Spleen (tissue), 7 donors: ENCODE data around the gene MYPN.

Source experiments
- POLR2A ChIP-seq, 3 donors: fragments of 450-650 bp; IDR thresholded peaks; one replicate each; pipeline ENCODE4 v1.5.1; 2017; ENCODE audit warnings: antibody characterized with exemption in 3 of 3, mild to moderate bottlenecking in 1 of 3
- POLR2AphosphoS5 ChIP-seq, 3 donors: sonication (generic); formaldehyde crosslinking; IDR thresholded peaks; one replicate each; pipeline ENCODE4 v1.5.1; 2017; ENCODE audit warnings: antibody characterized with exemption in 3 of 3
- TF ChIP-seq, protein P1 (sequence below), 11 experiments: fragments of 200-600 bp in 7 of 11; fragments of 450-650 bp in 4 of 11; sonication (generic) in 4 of 11; IDR thresholded peaks in 8 of 11; conservative IDR thresholded peaks in 3 of 11; 1 replicate in 7 of 11; 2 replicates in 4 of 11; pipeline versions ENCODE4 v1.4.0 to v1.8.0; 2016 to 2021; ENCODE audit warnings: antibody characterized with exemption in 11 of 11, inconsistent platforms in 4 of 11, mild to moderate bottlenecking in 1 of 11
- donor health status: DM: no; HTN: no; CAD: no; lungs with moderate emphysema.
- donor health status: DM: no; HTN: no; CAD: no.
- donor health status: DM: no; HTN: no; CAD: no.

GRCh38 chr10:68124718-68125117, 15.4 kb downstream of the MYPN start:
- TF ChIP-seq, protein P1, sequence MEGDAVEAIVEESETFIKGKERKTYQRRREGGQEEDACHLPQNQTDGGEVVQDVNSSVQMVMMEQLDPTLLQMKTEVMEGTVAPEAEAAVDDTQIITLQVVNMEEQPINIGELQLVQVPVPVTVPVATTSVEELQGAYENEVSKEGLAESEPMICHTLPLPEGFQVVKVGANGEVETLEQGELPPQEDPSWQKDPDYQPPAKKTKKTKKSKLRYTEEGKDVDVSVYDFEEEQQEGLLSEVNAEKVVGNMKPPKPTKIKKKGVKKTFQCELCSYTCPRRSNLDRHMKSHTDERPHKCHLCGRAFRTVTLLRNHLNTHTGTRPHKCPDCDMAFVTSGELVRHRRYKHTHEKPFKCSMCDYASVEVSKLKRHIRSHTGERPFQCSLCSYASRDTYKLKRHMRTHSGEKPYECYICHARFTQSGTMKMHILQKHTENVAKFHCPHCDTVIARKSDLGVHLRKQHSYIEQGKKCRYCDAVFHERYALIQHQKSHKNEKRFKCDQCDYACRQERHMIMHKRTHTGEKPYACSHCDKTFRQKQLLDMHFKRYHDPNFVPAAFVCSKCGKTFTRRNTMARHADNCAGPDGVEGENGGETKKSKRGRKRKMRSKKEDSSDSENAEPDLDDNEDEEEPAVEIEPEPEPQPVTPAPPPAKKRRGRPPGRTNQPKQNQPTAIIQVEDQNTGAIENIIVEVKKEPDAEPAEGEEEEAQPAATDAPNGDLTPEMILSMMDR (IDR thresholded peaks at IDR 0.05 in 8 of 11, conservative IDR thresholded peaks at IDR 0.05 in 3 of 11), result no peak
- no peak for TF ChIP-seq POLR2A (IDR thresholded peaks at IDR 0.05)
- no peak for TF ChIP-seq POLR2AphosphoS5 (IDR thresholded peaks at IDR 0.05)
